Heart left ventricle (tissue), 13 donors: Measurements from ENCODE around the gene NUBP1.

ENCODE experiments used
- CTCF ChIP-seq, 12 donors: fragments of 200-600 bp; sonication (generic) in 4 of 12; IDR thresholded peaks; one replicate each; pipeline versions ENCODE4 v1.5.0 to v1.8.0; 2018 to 2022; ENCODE audit warnings: antibody characterized with exemption in 12 of 12, mild to moderate bottlenecking in 5 of 12
- POLR2A ChIP-seq, 2 donors: fragments of 450-650 bp; IDR thresholded peaks; one replicate each; pipeline ENCODE4 v1.6.1; 2017; ENCODE audit warnings: antibody characterized with exemption in 2 of 2, mild to moderate bottlenecking in 2 of 2, moderate library complexity in 2 of 2
- donor health status: ischemic (EF 13 %, LVEDD 7.1; RV severe dilation, severe dysfunction).
- donor health status: DM: no; HTN: yes; CAD: no.
- donor health status: DM: no; HTN: no; CAD: no.
- donor health status: ischemic (EF 25% LVEDD 6.9; RV normal size, moderate dysfunction).
- donor health status: ischemic (EF 25% LVEDD 5.7; RV mildly dilated, moderate dysfunction).
- donor health status: ischemic (EF 35%, LVEDD 5.7; RV mildly dilated, moderate dysfunction).
- donor health status: nonischemic (EF 11% LVEDD 7.7; RV severe dilation, severe dysfunction).
- donor health status: DM: yes; HTN: yes; CAD: no.
- donor health status: PGD.
- donor health status: ischemic (EF 29% LVEDD 5.4; RV normal size, mild dysfunction).
- donor health status: nonischemic (EF 23%, LVEDD 6.1; RV moderate dilation, normal function).

GRCh38 chr16:10743227-10743609, 424 bp upstream of the NUBP1 start:
- TF ChIP-seq CTCF (IDR thresholded peaks at IDR 0.05) (no peak), POLR2A (IDR thresholded peaks at IDR 0.05) (no peak)
